ENCODE measurements around the gene BRS3.

BRS3 gene

GRCh38 chrX:136496186-136496763 lies 8.5 kb downstream of the BRS3 start:
- DNase-seq = no peak

DNA sequence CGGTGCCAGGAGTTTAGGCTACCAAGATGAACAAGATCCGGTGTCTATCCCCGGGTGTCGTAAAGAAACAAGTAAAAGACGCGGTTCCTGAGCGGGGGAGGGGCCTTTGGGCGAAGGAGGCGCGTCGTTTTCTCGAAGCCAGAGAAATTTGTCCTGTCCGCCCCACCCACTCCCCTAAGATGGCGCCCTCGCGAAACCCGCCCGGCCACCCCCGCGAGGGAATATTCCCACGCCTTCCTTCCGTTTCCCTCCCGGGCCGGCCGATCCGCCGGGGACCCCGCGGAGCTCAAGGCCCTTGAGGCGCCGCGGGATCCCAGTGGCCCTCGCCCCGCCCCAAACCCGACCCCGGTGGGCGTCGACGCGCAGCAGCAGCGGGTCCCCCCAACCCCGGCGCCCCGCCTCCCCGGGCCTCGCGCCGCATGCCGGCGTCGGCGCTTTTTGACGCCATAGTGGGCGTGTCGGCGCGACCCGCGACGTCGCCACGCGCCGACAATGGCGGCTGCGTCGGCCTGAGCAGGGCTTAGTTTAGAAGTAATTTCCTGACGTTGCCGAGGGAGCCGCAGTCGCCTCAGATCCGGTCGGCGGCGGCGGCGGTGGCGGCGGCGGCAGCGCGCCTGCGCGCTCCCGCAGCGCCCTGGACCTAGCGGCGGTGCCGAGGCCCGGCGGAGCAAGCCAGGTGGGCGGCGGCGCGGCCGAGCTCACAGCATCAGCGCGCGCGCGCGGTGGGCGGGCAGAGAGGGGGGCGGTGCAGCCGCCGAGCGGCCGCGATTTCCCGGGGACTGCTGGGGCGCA lies 9.2 kb downstream of the BRS3 start:
- peak; percentile 87 to 88 for DNase-seq

DNA sequence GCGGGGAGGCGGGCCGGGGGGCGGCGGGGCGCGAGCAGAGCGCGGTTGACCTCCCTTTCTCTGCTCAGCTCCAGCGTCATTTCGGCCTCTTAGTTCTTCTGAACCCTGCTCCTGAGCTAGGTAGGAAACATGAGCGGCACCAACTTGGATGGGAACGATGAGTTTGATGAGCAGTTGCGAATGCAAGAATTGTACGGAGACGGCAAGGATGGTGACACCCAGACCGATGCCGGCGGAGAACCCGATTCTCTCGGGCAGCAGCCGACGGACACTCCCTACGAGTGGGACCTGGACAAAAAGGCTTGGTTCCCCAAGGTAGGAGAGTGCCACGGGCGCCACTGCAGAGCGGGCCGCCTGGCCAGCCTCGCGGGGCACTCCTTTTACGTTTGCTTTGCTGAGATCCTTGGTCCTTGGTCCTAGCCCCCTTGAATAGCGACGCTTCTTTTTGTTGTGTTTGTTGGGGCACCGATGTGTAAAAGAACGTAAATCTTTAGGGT lies 9.9 kb downstream of the BRS3 start, which contains the start of gene HTATSF1:
Gene HTATSF1, plus strand, starts transcription at position 37 of the 497 bp plus-strand sequence. Its CDS starts 93 bp downstream, at position 130.
- DNase-seq = no peak

DNA sequence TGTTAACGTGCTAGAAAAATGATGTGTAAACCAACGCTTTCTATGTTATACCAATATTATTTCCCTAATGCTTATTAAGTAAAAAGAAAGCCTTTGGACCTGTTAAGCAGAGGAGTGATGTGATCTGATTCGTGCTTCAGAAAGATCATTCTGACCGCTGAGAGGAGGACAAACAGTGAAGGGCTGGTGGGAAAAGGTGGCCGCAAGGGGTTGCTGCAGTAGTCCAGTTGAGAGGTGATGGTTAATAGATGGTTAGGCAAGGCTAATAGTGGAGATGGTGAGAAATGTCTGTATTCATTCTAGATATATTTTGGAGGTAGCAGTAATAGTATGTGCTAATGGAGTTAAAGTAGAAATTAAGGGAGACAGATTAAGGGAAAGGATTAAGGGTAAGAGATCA lies 31.3 kb downstream of the BRS3 start:
- no peak for DNase-seq

DNA sequence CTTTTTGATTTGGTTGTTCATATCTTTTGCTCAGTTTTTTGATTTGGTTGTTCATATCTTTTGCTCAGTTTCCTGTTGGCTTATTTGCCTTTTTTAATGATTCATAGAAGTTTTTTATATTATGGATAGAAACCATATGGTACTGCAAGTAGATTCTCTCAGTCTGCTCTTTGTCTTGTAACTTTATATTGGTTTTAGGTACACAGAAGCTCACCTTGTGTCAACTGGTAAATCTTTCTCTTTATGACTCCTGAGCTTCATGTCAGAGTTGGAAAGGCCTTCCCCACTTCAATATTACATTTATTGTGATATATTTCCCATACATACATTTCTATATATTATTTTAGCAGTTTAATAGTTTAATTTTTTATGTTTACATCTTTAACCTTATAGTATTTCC lies 36.0 kb downstream of the BRS3 start:
- DNase-seq = no peak

GRCh38 chrX:136525738-136526606 lies 38.2 kb downstream of the BRS3 start:
- no peak for DNase-seq

DNA sequence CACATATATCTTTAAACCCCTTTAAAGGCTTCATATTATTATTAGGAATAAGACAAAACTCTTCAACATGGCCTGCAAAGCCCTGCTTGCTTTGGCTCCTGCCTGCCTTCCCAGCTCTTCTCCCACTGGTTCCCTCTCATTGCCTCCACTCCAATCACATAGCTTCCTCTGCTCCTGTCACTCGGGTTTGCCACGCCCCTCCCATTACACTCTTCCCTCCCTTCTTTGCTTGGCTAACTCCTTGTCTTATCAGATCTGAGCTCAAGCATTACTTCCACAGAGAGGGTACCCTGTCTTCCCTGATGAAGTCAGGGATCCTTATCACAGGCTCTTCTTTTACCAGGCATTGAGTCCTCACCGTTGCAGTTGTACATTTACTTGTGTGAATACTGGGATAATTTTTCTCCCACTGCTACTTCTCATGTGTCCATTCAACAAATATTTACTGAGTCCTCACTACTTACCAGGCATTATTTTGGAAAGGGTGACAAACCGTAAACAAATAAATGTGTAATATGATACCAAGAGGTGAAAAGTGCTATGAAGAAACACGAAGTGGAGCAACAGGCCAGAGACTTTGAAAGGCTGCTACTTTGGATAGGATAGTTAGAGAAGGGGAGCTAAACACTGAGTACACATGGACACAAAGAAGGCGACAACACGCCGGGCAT lies 41.0 kb downstream of the BRS3 start:
- no peak for DNase-seq

DNA sequence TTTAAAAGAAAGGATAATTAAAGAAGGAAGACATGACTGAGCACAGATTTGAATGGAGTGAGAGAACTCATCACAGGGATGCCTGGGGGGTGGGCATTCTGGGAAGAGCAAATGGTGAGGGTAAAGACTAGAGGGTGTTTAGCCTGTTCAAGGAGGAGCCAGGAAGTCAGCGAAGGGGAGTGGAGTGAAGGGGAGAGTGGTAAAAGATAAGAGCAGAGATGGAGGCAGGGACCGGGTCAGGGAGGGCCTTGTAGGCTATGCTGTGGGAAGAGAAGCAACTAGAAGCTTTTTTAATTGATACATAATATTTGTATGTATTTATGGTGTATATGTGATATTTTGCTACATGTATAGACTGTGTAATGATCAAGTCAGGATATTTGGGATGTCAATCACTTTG lies 42.0 kb downstream of the BRS3 start:
- no peak for DNase-seq

GRCh38 chrX:136531951-136532350 lies 44.2 kb downstream of the BRS3 start, which contains the start of gene VGLL1:
TSS of gene VGLL1 (plus strand) at chrX:136532215. CDS start at chrX:136536021, 3,806 bp downstream.
- no peak for DNase-seq

- no peak for DNase-seq
Measured at GRCh38 chrX:136534131-136534530, 46.4 kb downstream of the BRS3 start.

DNA sequence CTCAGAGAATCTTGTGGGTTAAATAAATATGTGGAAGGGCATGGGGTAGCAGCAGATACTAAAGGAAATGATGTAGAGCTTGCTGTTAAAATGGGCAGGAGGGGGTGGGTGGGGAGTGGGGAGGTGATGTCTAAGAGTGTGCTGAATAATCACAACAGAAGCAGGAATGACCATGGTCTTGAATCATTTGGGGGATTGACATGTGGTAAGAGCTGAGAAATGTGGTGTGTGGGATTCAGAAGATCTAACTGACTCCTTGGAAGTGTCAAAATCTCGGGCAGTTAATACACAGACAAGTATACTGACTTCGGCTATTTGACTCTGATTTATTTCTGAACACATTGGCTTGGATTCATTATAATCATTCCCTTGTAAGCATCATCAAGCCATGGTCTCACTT lies 51.1 kb downstream of the BRS3 start:
- DNase-seq = no peak

- no peak for DNase-seq
Measured at GRCh38 chrX:136540226-136540625, 52.5 kb downstream of the BRS3 start.

DNA sequence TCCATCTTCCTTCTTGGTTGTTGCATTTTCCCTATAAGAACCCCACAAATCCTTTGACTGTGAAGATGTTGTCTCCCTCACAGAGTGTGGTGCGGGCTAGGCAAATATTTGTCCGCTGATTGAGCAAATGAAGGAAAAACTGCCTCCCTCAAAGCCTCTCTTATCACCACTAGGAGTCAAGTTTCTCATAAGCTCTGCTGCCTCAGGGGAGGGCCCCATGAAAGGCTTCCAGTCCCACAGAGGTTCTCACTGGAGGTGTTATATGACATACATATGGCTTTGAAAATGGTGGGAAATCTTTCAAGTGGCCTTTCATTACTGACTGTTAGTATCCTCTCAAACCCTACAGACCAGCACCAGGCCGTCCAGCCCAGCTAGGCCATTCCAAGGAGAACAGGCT lies 53.5 kb downstream of the BRS3 start:
- no peak for DNase-seq

DNA sequence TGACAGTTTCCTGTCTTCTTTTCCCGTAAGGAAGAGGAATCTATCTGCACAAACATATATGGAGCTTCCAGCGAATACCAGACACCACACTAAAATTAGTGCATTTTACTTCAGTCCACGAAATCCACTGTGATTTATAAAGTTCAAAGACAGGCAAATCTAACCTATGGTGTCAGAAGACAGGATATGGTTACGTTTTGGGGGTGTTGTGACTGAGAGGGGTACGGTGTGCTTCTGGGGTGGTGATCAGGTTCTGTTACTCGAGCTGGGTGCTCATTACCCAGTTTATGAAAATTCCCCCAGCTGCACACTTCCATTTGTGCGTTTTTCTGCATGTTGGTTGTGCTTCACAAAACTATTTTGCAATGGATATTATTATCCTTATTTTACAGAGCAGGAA lies 54.5 kb downstream of the BRS3 start:
- DNase-seq = no peak
